ENCODE data around the gene MAP2K5.

Gene MAP2K5

GRCh38 chr15:67801926-67802914 lies 259.7 kb downstream of the MAP2K5 start:
- H3K27me3 ChIP-seq (ENCODE audit: insufficient read depth, low read length, poor library complexity, severe bottlenecking) = no peaks in the 10 kb centered on the region
- no peaks in the 10 kb centered on the region for H3K79me2 ChIP-seq (ENCODE audit: insufficient read depth, low read length)
- H3K9ac ChIP-seq (ENCODE audit: low read depth, low read length, poor library complexity, severe bottlenecking) = no peak overlapping the region
- no peaks in the 10 kb centered on the region for H3K9me3 ChIP-seq (ENCODE audit: insufficient read depth, low read depth, low read length)
- no peak overlapping the region for H3K4me3 ChIP-seq (ENCODE audit: low read length, poor library complexity, severe bottlenecking)
- no peaks in the 10 kb centered on the region for H3K9me2 ChIP-seq (replicated peaks; ENCODE audit: low read depth, low read length)
- no peaks in the 10 kb centered on the region for H4K20me1 ChIP-seq (ENCODE audit: insufficient read depth, low read length, poor library complexity, severe bottlenecking)
- no peak overlapping the region for H2AFZ ChIP-seq (ENCODE audit: low read length)
- TF ChIP-seq EZH2phosphoT487 (IDR thresholded peaks at IDR 0.05; ENCODE audit: borderline replicate concordance) = no peak
- TF ChIP-seq CTCF (conservative IDR thresholded peaks at IDR 0.05; ENCODE audit: low read length) = no peak
- peaks cover 3% of the 10 kb centered on the region; the same call in 1 of the 2 replicates for H3K36me3 ChIP-seq (ENCODE audit: insufficient read depth, low read length)
- H3K4me2 ChIP-seq (ENCODE audit: low read depth, low read length, poor library complexity, severe bottlenecking) = no peak overlapping the region
- H3F3A ChIP-seq (ENCODE audit: low read depth) = no peaks in the 10 kb centered on the region
- H3K4me1 ChIP-seq (ENCODE audit: insufficient read depth, low read length, poor library complexity, severe bottlenecking) = peaks cover 16% of the 10 kb centered on the region

- no peak for TF ChIP-seq CTCF (conservative IDR thresholded peaks at IDR 0.05; ENCODE audit: low read length)
- no peak for TF ChIP-seq EZH2phosphoT487 (IDR thresholded peaks at IDR 0.05; ENCODE audit: borderline replicate concordance)
- no peaks in the 10 kb centered on the region for H3K9me2 ChIP-seq (replicated peaks; ENCODE audit: low read depth, low read length)
- H3K9ac ChIP-seq (ENCODE audit: low read depth, low read length, poor library complexity, severe bottlenecking) = no peak overlapping the region
- H3F3A ChIP-seq (ENCODE audit: low read depth) = no peaks in the 10 kb centered on the region
- no peak overlapping the region for H3K4me3 ChIP-seq (ENCODE audit: low read length, poor library complexity, severe bottlenecking)
- no peaks in the 10 kb centered on the region for H4K20me1 ChIP-seq (ENCODE audit: insufficient read depth, low read length, poor library complexity, severe bottlenecking)
- peaks cover 3% of the 10 kb centered on the region; the same call in 1 of the 2 replicates for H3K36me3 ChIP-seq (ENCODE audit: insufficient read depth, low read length)
- no peak overlapping the region for H3K4me2 ChIP-seq (ENCODE audit: low read depth, low read length, poor library complexity, severe bottlenecking)
- no peak overlapping the region for H2AFZ ChIP-seq (ENCODE audit: low read length)
- H3K79me2 ChIP-seq (ENCODE audit: insufficient read depth, low read length) = no peaks in the 10 kb centered on the region
- H3K9me3 ChIP-seq (ENCODE audit: insufficient read depth, low read depth, low read length) = no peaks in the 10 kb centered on the region
- H3K4me1 ChIP-seq (ENCODE audit: insufficient read depth, low read length, poor library complexity, severe bottlenecking) = peaks cover 14% of the 10 kb centered on the region
- no peaks in the 10 kb centered on the region for H3K27me3 ChIP-seq (ENCODE audit: insufficient read depth, low read length, poor library complexity, severe bottlenecking)
Measured at GRCh38 chr15:67803299-67803698, 260.8 kb downstream of the MAP2K5 start.

GRCh38 chr15:67803996-67804843 lies 261.7 kb downstream of the MAP2K5 start:
- Histone ChIP-seq H3K4me1 (ENCODE audit: insufficient read depth, low read length, poor library complexity, severe bottlenecking) (peaks cover 14% of the 10 kb centered on the region), H3K9me3 (ENCODE audit: insufficient read depth, low read depth, low read length) (no peaks in the 10 kb centered on the region), H3K9me2 (replicated peaks; ENCODE audit: low read depth, low read length) (no peaks in the 10 kb centered on the region), H3K36me3 (ENCODE audit: insufficient read depth, low read length) (peaks cover 3% of the 10 kb centered on the region; the same call in 1 of the 2 replicates), H3K27me3 (ENCODE audit: insufficient read depth, low read length, poor library complexity, severe bottlenecking) (no peaks in the 10 kb centered on the region), H4K20me1 (ENCODE audit: insufficient read depth, low read length, poor library complexity, severe bottlenecking) (no peaks in the 10 kb centered on the region), H2AFZ (ENCODE audit: low read length) (no peak overlapping the region), H3K9ac (ENCODE audit: low read depth, low read length, poor library complexity, severe bottlenecking) (no peak overlapping the region), H3K4me2 (ENCODE audit: low read depth, low read length, poor library complexity, severe bottlenecking) (no peak overlapping the region), H3K4me3 (ENCODE audit: low read length, poor library complexity, severe bottlenecking) (no peak overlapping the region), H3F3A (ENCODE audit: low read depth) (no peaks in the 10 kb centered on the region), H3K79me2 (ENCODE audit: insufficient read depth, low read length) (no peaks in the 10 kb centered on the region)
- no peak for TF ChIP-seq EZH2phosphoT487 (IDR thresholded peaks at IDR 0.05; ENCODE audit: borderline replicate concordance)
- TF ChIP-seq CTCF (conservative IDR thresholded peaks at IDR 0.05; ENCODE audit: low read length) = no peak
